Mesothelial cell of epicardium (in vitro differentiated cells): ENCODE results near the gene TTLL3. TPM values are rescaled to one million over a fixed set of nuclear protein-coding genes. Genes with fewer than 3 reads are reported as not detected.

ENCODE experiments used
- DNase-seq, 2 experiments: peaks; one replicate each; pipeline ENCODE4 v3.0.0; 2021; ENCODE audit warnings: low spot score in 2 of 2; ENCODE audit not compliant: unreplicated experiment in 2 of 2
- H3K27ac Mint-ChIP-seq: 2 replicates; pipeline ENCODE4 v1.8.0; 2021; ENCODE audit warnings: mixed read lengths
- H3K27me3 Mint-ChIP-seq: 2 replicates; pipeline ENCODE4 v1.8.0; 2021; ENCODE audit warnings: low read depth, mixed read lengths
- H3K36me3 Mint-ChIP-seq: 2 replicates; pipeline ENCODE4 v1.8.0; 2021; ENCODE audit warnings: mixed read lengths
- H3K4me1 Mint-ChIP-seq: 2 replicates; pipeline ENCODE4 v1.8.0; 2021; ENCODE audit warnings: mixed read lengths
- H3K4me3 Mint-ChIP-seq: 2 replicates; pipeline ENCODE4 v1.8.0; 2021; ENCODE audit warnings: mild to moderate bottlenecking, moderate library complexity, mixed read lengths
- H3K9me3 Mint-ChIP-seq: 2 replicates; pipeline ENCODE4 v1.8.0; 2021; ENCODE audit warnings: mixed read lengths
- total RNA-seq: library from RNA; stranded (reverse); gene quantifications from 3 replicates; pipeline ENCODE4 v1.2.1, GENCODE V29; 2021
- TF ChIP-seq, protein P1 (sequence below): fragments of 200-600 bp; sonication (generic); IDR thresholded peaks from one replicate; pipeline ENCODE4 v1.5.0; 2021; ENCODE audit warnings: antibody characterized with exemption; ENCODE audit not compliant: unreplicated experiment

TTLL3 gene, protein sequence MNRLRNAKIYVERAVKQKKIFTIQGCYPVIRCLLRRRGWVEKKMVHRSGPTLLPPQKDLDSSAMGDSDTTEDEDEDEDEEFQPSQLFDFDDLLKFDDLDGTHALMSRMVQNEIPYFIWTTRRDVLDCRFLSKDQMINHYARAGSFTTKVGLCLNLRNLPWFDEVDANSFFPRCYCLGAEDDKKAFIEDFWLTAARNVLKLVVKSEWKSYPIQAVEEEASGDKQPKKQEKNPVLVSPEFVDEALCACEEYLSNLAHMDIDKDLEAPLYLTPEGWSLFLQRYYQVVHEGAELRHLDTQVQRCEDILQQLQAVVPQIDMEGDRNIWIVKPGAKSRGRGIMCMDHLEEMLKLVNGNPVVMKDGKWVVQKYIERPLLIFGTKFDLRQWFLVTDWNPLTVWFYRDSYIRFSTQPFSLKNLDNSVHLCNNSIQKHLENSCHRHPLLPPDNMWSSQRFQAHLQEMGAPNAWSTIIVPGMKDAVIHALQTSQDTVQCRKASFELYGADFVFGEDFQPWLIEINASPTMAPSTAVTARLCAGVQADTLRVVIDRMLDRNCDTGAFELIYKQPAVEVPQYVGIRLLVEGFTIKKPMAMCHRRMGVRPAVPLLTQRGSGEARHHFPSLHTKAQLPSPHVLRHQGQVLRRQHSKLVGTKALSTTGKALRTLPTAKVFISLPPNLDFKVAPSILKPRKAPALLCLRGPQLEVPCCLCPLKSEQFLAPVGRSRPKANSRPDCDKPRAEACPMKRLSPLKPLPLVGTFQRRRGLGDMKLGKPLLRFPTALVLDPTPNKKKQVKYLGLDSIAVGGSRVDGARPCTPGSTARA
- 115 to 119 TPM (median 116 TPM) in 3 replicates for total RNA-seq

DNA sequence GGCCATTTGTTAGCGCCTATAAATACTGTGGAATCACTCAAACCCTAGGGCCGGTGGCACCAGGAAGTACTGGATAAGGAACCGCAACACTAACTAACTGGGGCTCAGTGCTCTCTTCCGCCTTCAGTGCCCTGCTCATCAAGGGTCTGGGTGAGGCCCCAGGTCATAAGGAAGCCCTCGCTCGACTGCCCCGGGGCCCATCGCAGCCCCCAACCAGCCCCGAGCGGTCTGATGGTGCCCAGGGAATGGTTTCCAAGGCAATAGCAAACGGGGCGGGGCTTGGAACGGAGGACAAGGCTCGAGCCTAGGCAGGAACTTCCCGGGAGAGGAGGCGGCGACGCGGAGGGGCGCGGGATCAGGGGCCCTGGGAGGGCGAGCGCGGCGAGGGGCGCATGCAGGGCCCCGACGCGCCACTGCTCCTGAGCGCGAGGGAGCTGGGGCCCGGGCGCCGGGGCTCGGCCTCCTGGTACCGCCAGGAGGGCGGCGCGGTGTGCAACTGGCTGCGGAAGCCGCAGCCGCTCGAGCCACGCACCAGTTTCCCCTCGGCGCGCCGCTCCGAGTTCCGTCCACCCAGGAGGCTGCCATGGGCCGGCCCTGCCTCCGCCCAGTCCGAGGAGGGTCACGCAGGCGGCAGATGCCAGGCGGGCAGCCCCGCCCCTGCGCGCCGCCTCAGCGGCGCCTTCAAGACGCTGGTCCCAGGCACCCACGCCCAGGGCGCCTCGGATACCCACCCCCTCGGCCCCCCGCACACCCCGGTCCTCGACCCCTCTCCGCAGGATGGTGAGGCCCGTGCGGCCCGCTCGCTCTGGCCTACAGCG lies at the start of gene TTLL3:
TTLL3 (plus strand) TSS at position 648 of the 818 bp plus-strand sequence. CDS start 400 bp downstream, outside the sequence.
- H3K9me3 Mint-ChIP-seq: no peaks in the 10 kb centered on the region
- H3K27ac Mint-ChIP-seq: peak within 1 kb of the TSS; percentile 98
- DNase-seq: peak; percentile 42 to 73
- peaks cover 22% of the 10 kb centered on the region for H3K4me1 Mint-ChIP-seq
- peaks cover 5% of the 10 kb centered on the region for H3K36me3 Mint-ChIP-seq
- TF ChIP-seq, protein P1, sequence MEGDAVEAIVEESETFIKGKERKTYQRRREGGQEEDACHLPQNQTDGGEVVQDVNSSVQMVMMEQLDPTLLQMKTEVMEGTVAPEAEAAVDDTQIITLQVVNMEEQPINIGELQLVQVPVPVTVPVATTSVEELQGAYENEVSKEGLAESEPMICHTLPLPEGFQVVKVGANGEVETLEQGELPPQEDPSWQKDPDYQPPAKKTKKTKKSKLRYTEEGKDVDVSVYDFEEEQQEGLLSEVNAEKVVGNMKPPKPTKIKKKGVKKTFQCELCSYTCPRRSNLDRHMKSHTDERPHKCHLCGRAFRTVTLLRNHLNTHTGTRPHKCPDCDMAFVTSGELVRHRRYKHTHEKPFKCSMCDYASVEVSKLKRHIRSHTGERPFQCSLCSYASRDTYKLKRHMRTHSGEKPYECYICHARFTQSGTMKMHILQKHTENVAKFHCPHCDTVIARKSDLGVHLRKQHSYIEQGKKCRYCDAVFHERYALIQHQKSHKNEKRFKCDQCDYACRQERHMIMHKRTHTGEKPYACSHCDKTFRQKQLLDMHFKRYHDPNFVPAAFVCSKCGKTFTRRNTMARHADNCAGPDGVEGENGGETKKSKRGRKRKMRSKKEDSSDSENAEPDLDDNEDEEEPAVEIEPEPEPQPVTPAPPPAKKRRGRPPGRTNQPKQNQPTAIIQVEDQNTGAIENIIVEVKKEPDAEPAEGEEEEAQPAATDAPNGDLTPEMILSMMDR: no peak
- H3K4me3 Mint-ChIP-seq: peak within 1 kb of the TSS; percentile 79
- no peaks in the 10 kb centered on the region for H3K27me3 Mint-ChIP-seq

DNA sequence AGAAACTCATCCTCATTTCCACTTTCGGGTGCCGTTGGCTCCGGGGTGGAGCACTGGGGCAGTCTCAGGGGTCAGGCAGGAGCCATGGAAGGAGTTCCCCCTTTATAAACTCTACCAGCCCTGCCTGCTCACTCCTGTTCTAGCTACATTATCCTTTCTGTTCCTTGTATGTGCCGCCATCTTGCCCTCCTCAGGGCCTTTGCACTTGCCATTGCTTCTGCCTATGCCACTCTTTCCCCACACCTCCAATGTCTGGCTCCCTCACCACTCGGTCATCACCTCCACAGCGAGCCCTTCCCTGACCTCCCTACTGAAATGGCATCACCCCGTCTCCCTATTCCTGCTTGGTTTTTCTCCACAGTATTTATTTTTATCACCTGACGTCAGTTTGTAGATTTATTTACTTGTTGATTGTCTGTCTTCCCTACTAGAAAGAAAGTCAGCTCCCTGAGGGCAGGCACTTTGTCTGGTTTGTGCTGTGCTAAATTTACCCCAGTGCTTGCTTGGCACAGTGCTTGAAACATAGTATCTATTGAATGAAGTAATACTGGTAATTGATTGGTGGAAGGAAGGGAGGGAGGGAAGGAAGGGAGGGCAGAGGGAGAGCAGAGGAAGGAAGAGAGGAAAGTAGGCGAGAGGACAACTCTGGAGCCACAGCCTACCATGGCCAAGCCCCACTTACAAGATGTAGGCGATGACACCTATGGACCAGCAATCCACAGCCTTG lies 49.1 kb upstream of the TTLL3 start:
- no peak for DNase-seq
- H3K27me3 Mint-ChIP-seq: no peaks in the 10 kb centered on the region
- H3K36me3 Mint-ChIP-seq: peaks cover 35% of the 10 kb centered on the region
- no peaks in the 10 kb centered on the region for H3K9me3 Mint-ChIP-seq
- no peaks in the 10 kb centered on the region for H3K4me1 Mint-ChIP-seq
- H3K27ac Mint-ChIP-seq: no peak overlapping the region
- TF ChIP-seq, protein P1: no peak
- no peak overlapping the region for H3K4me3 Mint-ChIP-seq

DNA sequence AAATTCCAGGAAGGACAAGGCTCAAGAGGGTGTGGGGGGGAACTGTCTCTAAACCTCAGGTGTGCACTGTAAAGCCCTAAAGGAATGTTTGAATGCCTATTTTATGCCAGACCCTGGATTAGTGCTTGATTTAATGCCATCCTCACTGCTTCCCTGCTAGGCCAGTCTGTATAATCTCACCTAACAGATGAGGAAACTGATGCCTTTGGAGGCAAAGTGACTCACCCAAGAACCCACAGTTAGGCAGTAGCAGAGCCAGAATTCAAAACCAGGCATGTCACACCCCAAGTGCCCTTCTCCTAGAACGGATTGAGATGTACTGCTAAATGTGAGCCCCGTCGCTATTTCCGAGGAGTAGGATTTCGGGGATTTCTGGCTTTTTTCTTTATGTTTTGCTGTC lies 48.1 kb upstream of the TTLL3 start:
- H3K27me3 Mint-ChIP-seq: no peaks in the 10 kb centered on the region
- no peak for DNase-seq
- peaks cover 29% of the 10 kb centered on the region for H3K36me3 Mint-ChIP-seq
- no peak overlapping the region for H3K4me3 Mint-ChIP-seq
- H3K9me3 Mint-ChIP-seq: no peaks in the 10 kb centered on the region
- no peaks in the 10 kb centered on the region for H3K4me1 Mint-ChIP-seq
- TF ChIP-seq, protein P1: no peak
- H3K27ac Mint-ChIP-seq: no peak overlapping the region

DNA sequence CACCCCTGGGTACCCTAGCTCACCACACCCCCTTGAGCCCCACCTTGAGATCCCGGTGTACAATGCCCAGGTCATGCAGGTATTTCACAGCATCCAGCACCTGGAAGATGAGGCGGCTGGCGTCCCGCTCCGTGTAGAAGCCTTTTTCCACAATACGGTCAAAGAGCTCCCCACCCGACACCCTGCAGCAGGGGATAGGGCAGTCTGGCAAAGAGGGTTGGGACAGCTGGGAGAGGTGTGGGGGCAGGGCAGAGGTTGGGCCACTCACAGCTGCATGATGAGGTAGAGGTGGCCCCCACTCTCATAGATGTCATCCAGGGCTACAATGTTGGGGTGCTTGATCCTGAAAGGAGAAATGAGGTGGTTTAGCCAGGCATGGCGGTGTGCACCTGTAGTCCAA lies 47.2 kb upstream of the TTLL3 start:
- Mint-ChIP-seq H3K36me3 (peaks cover 29% of the 10 kb centered on the region), H3K4me1 (no peaks in the 10 kb centered on the region), H3K9me3 (no peaks in the 10 kb centered on the region), H3K27ac (no peak overlapping the region), H3K4me3 (no peak overlapping the region), H3K27me3 (no peaks in the 10 kb centered on the region)
- no peak for DNase-seq
- TF ChIP-seq, protein P1: no peak

DNA sequence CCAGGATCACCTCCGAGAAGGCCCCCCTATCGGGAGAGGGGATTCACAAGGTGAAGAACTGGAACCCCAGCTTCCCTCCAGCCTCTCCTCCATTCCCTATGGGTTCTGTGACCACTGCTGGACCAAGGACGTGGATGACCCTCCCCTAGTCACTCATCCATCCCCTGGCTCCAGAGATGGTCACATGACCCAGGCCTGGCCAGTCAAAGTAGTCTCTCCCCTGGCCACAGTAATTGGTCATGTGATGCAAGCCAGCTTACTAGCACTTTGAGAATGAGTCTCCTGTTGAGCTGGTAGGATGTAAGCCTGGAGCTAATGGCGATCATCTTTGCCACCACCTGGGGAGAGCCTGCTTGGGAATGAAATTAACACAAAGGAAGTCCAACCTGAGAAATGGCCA lies 44.2 kb upstream of the TTLL3 start:
- H3K9me3 Mint-ChIP-seq: no peaks in the 10 kb centered on the region
- H3K4me3 Mint-ChIP-seq: no peak overlapping the region
- TF ChIP-seq, protein P1: no peak
- H3K4me1 Mint-ChIP-seq: peaks cover 16% of the 10 kb centered on the region
- H3K27me3 Mint-ChIP-seq: no peaks in the 10 kb centered on the region
- no peak for DNase-seq
- H3K36me3 Mint-ChIP-seq: peaks cover 8% of the 10 kb centered on the region
- H3K27ac Mint-ChIP-seq: no peak overlapping the region
